Endothelial cell of umbilical vein (primary cell): ENCODE results near the gene DOCK1. TPM values are rescaled to one million over a fixed set of nuclear protein-coding genes. Genes with fewer than 3 reads are reported as not detected.

ENCODE experiments used
- BruUV-seq: library from RNA; stranded (reverse); fragments of 400-500 nt; replicated peaks from 2 replicates; lab custom pipeline; 2021; lab: Mats Ljungman, UMichigan
- CTCF ChIA-PET: fragments of 300-600, 350-600 bp; sonication (Branson Sonifier 250); formaldehyde crosslinking; loops from one replicate; lab custom pipeline; 2021; ENCODE audit warnings: antibody characterized with exemption, inconsistent platforms; lab: Charles Lee
- POLR2A ChIA-PET: fragments of 300-600, 350-600 bp; sonication (Branson Sonifier 250); formaldehyde crosslinking; loops from one replicate; lab custom pipeline; 2021; ENCODE audit warnings: antibody characterized with exemption, inconsistent platforms; lab: Charles Lee
- DNase-seq: peaks from one replicate; pipeline ENCODE4 v3.0.0-alpha.2; 2011; ENCODE audit warnings: low read depth, low spot score
- FAIRE-seq: peaks from 2 replicates; lab custom pipeline; 2011; peaks lifted over from hg19 to GRCh38; lab: Jason Lieb, UNC
- H2AFZ ChIP-seq: 2 replicates; pipeline ENCODE4 v1.6.0; 2012; ENCODE audit warnings: low read depth, low read length, control low read depth, inconsistent platforms
- H3K27ac ChIP-seq: 2 replicates; pipeline ENCODE4 v1.5.1; 2011; ENCODE audit warnings: low read depth, mild to moderate bottlenecking, control low read depth, low read length, moderate library complexity; ENCODE audit not compliant: insufficient read depth
- H3K27me3 ChIP-seq, 2 experiments: 2 replicates each; pipeline versions ENCODE4 v1.6.0 to v1.6.1; 2011; ENCODE audit warnings: low read length in 2 of 2, mixed read lengths in 1 of 2; ENCODE audit not compliant: control insufficient read depth in 2 of 2, insufficient read depth in 2 of 2
- H3K36me3 ChIP-seq, 2 experiments: 2 replicates in 1 of 2; 3 replicates in 1 of 2; pipeline ENCODE4 v1.5.1; 2011; ENCODE audit warnings: low read length in 2 of 2, mild to moderate bottlenecking in 1 of 2, moderate library complexity in 1 of 2; ENCODE audit not compliant: control insufficient read depth in 2 of 2, insufficient read depth in 2 of 2; ENCODE audit errors: extremely low read depth in 1 of 2
- H3K4me1 ChIP-seq: 3 replicates; pipeline ENCODE4 v1.5.1; 2011; ENCODE audit warnings: mild to moderate bottlenecking, low read length; ENCODE audit not compliant: control insufficient read depth, insufficient read depth; ENCODE audit errors: extremely low read depth
- H3K4me2 ChIP-seq: 2 replicates; pipeline ENCODE4 v1.6.1; 2011; ENCODE audit warnings: low read length, control low read depth, mixed read lengths; ENCODE audit not compliant: insufficient read depth
- H3K4me3 ChIP-seq, 3 experiments: fragments of 200-600 bp in 1 of 3; sonication (generic), shearing (Covaris generic) in 1 of 3; replicated peaks in 1 of 3; 2 replicates each; pipeline ENCODE4 v1.5.1; 2011 to 2016; ENCODE audit warnings: control low read depth in 3 of 3, low read length in 3 of 3, mild to moderate bottlenecking in 2 of 3, inconsistent platforms in 1 of 3, low read depth in 1 of 3, moderate library complexity in 1 of 3; ENCODE audit not compliant: insufficient read depth in 1 of 3
- H3K79me2 ChIP-seq: 2 replicates; pipeline ENCODE4 v1.6.0; 2012; ENCODE audit warnings: low read length, inconsistent platforms; ENCODE audit not compliant: control insufficient read depth, insufficient read depth
- H3K9ac ChIP-seq: replicated peaks from 2 replicates; pipeline ENCODE3; 2011; ENCODE audit warnings: low read length, control low read depth; ENCODE audit not compliant: insufficient read depth; ENCODE audit errors: extremely low read depth
- H3K9me1 ChIP-seq: replicated peaks from 3 replicates; pipeline ENCODE4 v1.6.0; 2011; ENCODE audit warnings: mild to moderate bottlenecking, low read length; ENCODE audit not compliant: control insufficient read depth, insufficient read depth; ENCODE audit errors: extremely low read depth
- H3K9me3 ChIP-seq: replicated peaks from 2 replicates; pipeline ENCODE4 v1.5.1; 2012; ENCODE audit warnings: low read length, inconsistent platforms; ENCODE audit not compliant: control insufficient read depth, insufficient read depth
- H4K20me1 ChIP-seq: replicated peaks from 2 replicates; pipeline ENCODE3; 2011; ENCODE audit warnings: mild to moderate bottlenecking, low read length; ENCODE audit not compliant: control insufficient read depth, insufficient read depth; ENCODE audit errors: extremely low read depth
- FOS ChIP-seq: IDR thresholded peaks from 2 replicates; pipeline ENCODE4 v1.6.1; 2011; ENCODE audit warnings: mild to moderate bottlenecking, low read length, moderate library complexity, borderline replicate concordance; ENCODE audit not compliant: insufficient read depth
- JUN ChIP-seq: IDR thresholded peaks from 2 replicates; pipeline ENCODE4 v1.6.1; 2011; ENCODE audit warnings: borderline replicate concordance, low read depth; ENCODE audit not compliant: insufficient read length, insufficient read depth
- POLR2A ChIP-seq: IDR thresholded peaks from 2 replicates; pipeline ENCODE4 v1.6.1; 2012; ENCODE audit warnings: low read depth, mild to moderate bottlenecking, control low read depth, low read length
- POLR2AphosphoS5 ChIP-seq: IDR thresholded peaks from 2 replicates; pipeline ENCODE4 v1.6.1; 2012; ENCODE audit warnings: low read depth, mild to moderate bottlenecking, control low read depth, low read length, moderate library complexity; ENCODE audit not compliant: insufficient read depth
- dilution Hi-C: fragments of 300-500 bp; cut with MboI; formaldehyde crosslinking; loops from one replicate; pipeline ENCODE4 v1.15.0; 2019; ENCODE audit warnings: low sequenced_read_pairs; ENCODE audit not compliant: extremely low pct_ligation_motif_present
- intact Hi-C: fragments of 100-400 bp; cut with micrococcal nuclease; formaldehyde crosslinking; loops from one replicate; pipeline ENCODE4 v1.10.0; 2022
- polyA plus RNA-seq, 4 experiments: library from polyadenylated mRNA; depleted of rRNA in 3 of 4; stranded (reverse) in 3 of 4; unstranded in 1 of 4; fragments of >200 nt; gene quantifications; 2 replicates each; pipeline versions ENCODE4 v1.2.1 to v1.2.3, GENCODE V29; 2011 to 2012; ENCODE audit warnings: missing spikeins in 1 of 4
- total RNA-seq: library from RNA; stranded (reverse); gene quantifications from 2 replicates; pipeline ENCODE4 v1.2.3, GENCODE V29; 2021

Gene DOCK1
- total and polyA plus RNA-seq, 2 donors (not counting 3 experiments of a cell fraction or from before 2014, with no cell fraction given): 22.5 to 83.1 TPM

GRCh38 chr10:126927799-126928198, 22.6 kb downstream of the DOCK1 start:
- CTCF ChIA-PET: no interaction called here
- no TSS peak for BruUV-seq
- H3K9me1 ChIP-seq: no peaks in the 10 kb centered on the region
- no peaks in the 10 kb centered on the region for H3K27me3 ChIP-seq
- dilution Hi-C loops: no loop called here
- H3K36me3 ChIP-seq: peaks cover 0 to 10% of the 10 kb centered on the region in 2 experiments
- no peak for FAIRE-seq
- no peaks in the 10 kb centered on the region for H3K9me3 ChIP-seq
- H3K4me1 ChIP-seq: peaks cover 10% of the 10 kb centered on the region
- intact Hi-C loops: loop anchor here (5.0 kb wide), 1 partner anchor 60 kb away; no protein-coding TSS in a partner anchor
- H2AFZ ChIP-seq: no peak overlapping the region
- no peak for TF ChIP-seq POLR2A
- no peak for TF ChIP-seq JUN
- no peak for TF ChIP-seq POLR2AphosphoS5
- POLR2A ChIA-PET: no interaction called here
- H3K27ac ChIP-seq: no peak overlapping the region
- no peak overlapping the region for H3K9ac ChIP-seq
- no peak overlapping the region for H3K4me2 ChIP-seq
- peaks cover 82% of the 10 kb centered on the region for H3K79me2 ChIP-seq
- no peak for DNase-seq
- H4K20me1 ChIP-seq: no peaks in the 10 kb centered on the region
- no peak overlapping the region for H3K4me3 ChIP-seq

- BruUV-seq: no TSS peak
- no peak for TF ChIP-seq FOS
- H3K79me2 ChIP-seq: peaks cover 86% of the 10 kb centered on the region
Measured at GRCh38 chr10:126928274-126928673, 23.0 kb downstream of the DOCK1 start.

More at GRCh38 chr10:126928274-126928673, 23.0 kb downstream of the DOCK1 start:
- Histone ChIP-seq H3K27me3 (no peaks in the 10 kb centered on the region), H3K27ac (no peak overlapping the region), H3K4me3 (no peak overlapping the region), H3K9me1 (no peaks in the 10 kb centered on the region), H3K4me1 (peaks cover 10% of the 10 kb centered on the region), H3K4me2 (no peak overlapping the region), H3K36me3 (peaks cover 0 to 10% of the 10 kb centered on the region in 2 experiments), H2AFZ (no peak overlapping the region), H3K9me3 (no peaks in the 10 kb centered on the region), H3K9ac (no peak overlapping the region), H4K20me1 (no peaks in the 10 kb centered on the region)
- dilution Hi-C loops: no loop called here
- DNase-seq (no peak), FAIRE-seq (no peak)
- ChIA-PET CTCF (no interaction called here), POLR2A (no interaction called here)
- intact Hi-C loops: loop anchor here (5.0 kb wide), 1 partner anchor 59 kb away; no protein-coding TSS in a partner anchor
